ENCODE results near the gene WRAP73. TPM values are rescaled to one million over a fixed set of nuclear protein-coding genes. Genes with fewer than 3 reads are reported as not detected.

The WRAP73 gene
- total RNA-seq, 4 donors from 2014 or later = 16.4 to 33.7 (median 19.6) TPM

GRCh38 chr1:3601743-3602142 is 48.2 kb downstream of the WRAP73 start:
- WGBS = 86% methylated on average over 15 of the region's 16 CpGs
- Histone ChIP-seq H3K4me1 (peaks cover 23% of the 10 kb centered on the region), H3K27me3 (peaks cover 3% of the 10 kb centered on the region), H3K27ac (no peak overlapping the region), H3K4me3 (no peak overlapping the region), H3K9me3 (no peaks in the 10 kb centered on the region), H3K36me3 (no peaks in the 10 kb centered on the region)
- no peak for TF ChIP-seq EP300 (IDR thresholded peaks at IDR 0.05)
- no peak for TF ChIP-seq POLR2AphosphoS5 (IDR thresholded peaks at IDR 0.05)
- TF ChIP-seq POLR2A (IDR thresholded peaks at IDR 0.05) = no peak
- no peak for TF ChIP-seq CTCF (IDR thresholded peaks at IDR 0.05)
- no peak for DNase-seq (ENCODE audit: low spot score in 2 of 2)

- no peak for DNase-seq (ENCODE audit: low spot score in 2 of 2)
- H3K36me3 ChIP-seq = no peaks in the 10 kb centered on the region
- no peak for TF ChIP-seq EP300 (IDR thresholded peaks at IDR 0.05)
- no peak for TF ChIP-seq CTCF (IDR thresholded peaks at IDR 0.05)
- no peak for TF ChIP-seq POLR2AphosphoS5 (IDR thresholded peaks at IDR 0.05)
- TF ChIP-seq POLR2A (IDR thresholded peaks at IDR 0.05) = no peak
- peaks cover 25% of the 10 kb centered on the region for H3K4me1 ChIP-seq
- H3K4me3 ChIP-seq = no peak overlapping the region
- H3K27me3 ChIP-seq = peaks cover 3% of the 10 kb centered on the region
- H3K9me3 ChIP-seq = no peaks in the 10 kb centered on the region
- no peak overlapping the region for H3K27ac ChIP-seq
- WGBS = 74% methylated on average over 10 of the region's 10 CpGs
Observed at GRCh38 chr1:3600354-3600753, 49.5 kb downstream of the WRAP73 start.

GRCh38 chr1:3599816-3600215 is 50.1 kb downstream of the WRAP73 start:
- Histone ChIP-seq H3K27me3 (peaks cover 3% of the 10 kb centered on the region), H3K9me3 (no peaks in the 10 kb centered on the region), H3K4me1 (peaks cover 31% of the 10 kb centered on the region), H3K36me3 (no peaks in the 10 kb centered on the region), H3K27ac (no peak overlapping the region), H3K4me3 (no peak overlapping the region)
- TF ChIP-seq POLR2AphosphoS5 (IDR thresholded peaks at IDR 0.05) (no peak), CTCF (IDR thresholded peaks at IDR 0.05) (no peak), EP300 (IDR thresholded peaks at IDR 0.05) (no peak), POLR2A (IDR thresholded peaks at IDR 0.05) (no peak)
- no peak for DNase-seq (ENCODE audit: low spot score in 2 of 2)
- 89% methylated on average over 3 of the region's 15 CpGs for WGBS

- TF ChIP-seq POLR2AphosphoS5 (IDR thresholded peaks at IDR 0.05) = no peak
- no peak for TF ChIP-seq CTCF (IDR thresholded peaks at IDR 0.05)
- TF ChIP-seq EP300 (IDR thresholded peaks at IDR 0.05) = no peak
- DNase-seq (ENCODE audit: low spot score in 2 of 2) = no peak
- no peak overlapping the region for H3K4me3 ChIP-seq
- no peaks in the 10 kb centered on the region for H3K36me3 ChIP-seq
- WGBS = no CpG with 5 or more reads among the region's 16 CpGs
- H3K9me3 ChIP-seq = no peaks in the 10 kb centered on the region
- H3K27ac ChIP-seq = no peak overlapping the region
- H3K4me1 ChIP-seq = peaks cover 32% of the 10 kb centered on the region
- H3K27me3 ChIP-seq = peaks cover 3% of the 10 kb centered on the region
Observed at GRCh38 chr1:3599286-3599811, 50.6 kb downstream of the WRAP73 start.

GRCh38 chr1:3598522-3599285 is 51.2 kb downstream of the WRAP73 start:
- no peak for DNase-seq (ENCODE audit: low spot score in 2 of 2)
- Histone ChIP-seq H3K36me3 (no peaks in the 10 kb centered on the region), H3K4me1 (peaks cover 32% of the 10 kb centered on the region), H3K27ac (no peak overlapping the region), H3K9me3 (no peaks in the 10 kb centered on the region), H3K27me3 (peaks cover 2% of the 10 kb centered on the region), H3K4me3 (no peak overlapping the region)
- WGBS = 64% methylated on average over 13 of the region's 30 CpGs
- no peak for TF ChIP-seq POLR2A (IDR thresholded peaks at IDR 0.05)
- no peak for TF ChIP-seq CTCF (IDR thresholded peaks at IDR 0.05)
- no peak for TF ChIP-seq POLR2AphosphoS5 (IDR thresholded peaks at IDR 0.05)
- no peak for TF ChIP-seq EP300 (IDR thresholded peaks at IDR 0.05)
